Esophagus muscularis mucosa (tissue), 3 donors: Measurements from ENCODE around the gene NCAPH2.

Source experiments
- CTCF ChIP-seq, 3 experiments: fragments of 200-600 bp in 2 of 3; fragments of 450-650 bp in 1 of 3; sonication (generic) in 2 of 3; IDR thresholded peaks; one replicate each; pipeline ENCODE4 v1.5.1; 2017 to 2019; ENCODE audit warnings: antibody characterized with exemption in 3 of 3, mild to moderate bottlenecking in 2 of 3, moderate library complexity in 1 of 3
- POLR2AphosphoS5 ChIP-seq, 2 donors: sonication (generic); formaldehyde crosslinking; IDR thresholded peaks; one replicate each; pipeline ENCODE4 v1.6.1; 2017; ENCODE audit warnings: antibody characterized with exemption in 2 of 2

DNA sequence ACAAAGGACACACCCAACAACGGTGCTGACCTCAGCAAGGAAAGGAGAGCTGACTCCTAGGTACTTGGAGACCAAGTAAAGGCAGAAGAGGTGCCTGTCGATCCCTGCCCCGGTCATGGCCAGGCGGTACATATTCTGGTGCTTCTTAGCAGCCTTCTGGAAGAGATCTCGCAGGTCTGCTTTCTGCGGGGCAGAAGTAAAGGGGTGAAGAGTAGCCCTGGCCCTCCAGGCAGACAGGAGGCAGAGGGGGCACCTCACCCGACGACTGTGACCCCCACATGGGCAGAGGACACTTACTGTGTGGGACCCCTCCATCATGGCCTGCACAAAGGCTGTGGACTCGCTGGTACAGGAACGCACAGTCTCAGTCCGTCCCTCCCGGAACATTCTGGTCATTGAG lies 62.8 kb downstream of the NCAPH2 start:
- no peak for TF ChIP-seq CTCF (IDR thresholded peaks at IDR 0.05)
- no peak for TF ChIP-seq POLR2AphosphoS5 (IDR thresholded peaks at IDR 0.05)
